T-cell (primary cell): ENCODE measurements around the gene SCAPER. TPM values are rescaled to one million over a fixed set of nuclear protein-coding genes. Genes with fewer than 3 reads are reported as not detected.
A peak's percentile ranks its signal among the peaks of the same experiment; 100 is the strongest.

Source experiments
- ATAC-seq, 4 experiments: fragments of 200-7000 bp in 3 of 4; fragments of 150-1000 bp in 1 of 4; cut with Tn5 transposase; replicated peaks in 1 of 4; 1 replicate in 3 of 4; 2 replicates in 1 of 4; pipeline ENCODE4 v1.10.0; 2021; ENCODE audit warnings: moderate library complexity in 3 of 4, mild to moderate bottlenecking in 2 of 4, moderate number of reproducible peaks in 1 of 4
- CTCF ChIA-PET, 2 donors: fragments of 300-600 bp; sonication (Branson Sonifier 250); formaldehyde crosslinking; loops; one replicate each; lab custom pipeline; 2022; ENCODE audit warnings: antibody characterized with exemption in 2 of 2; lab: Charles Lee
- POLR2A ChIA-PET, 2 donors: fragments of 300-600 bp; sonication (Branson Sonifier 250); formaldehyde crosslinking; loops; one replicate each; lab custom pipeline; 2022; ENCODE audit warnings: antibody characterized with exemption in 2 of 2; lab: Charles Lee
- DNase-seq, 35 experiments: peaks; one replicate each; pipeline versions ENCODE4 v3.0.0 to v3.0.0-alpha.2; 2013 to 2023
- H3K27ac ChIP-seq: one replicate; pipeline ENCODE4 v1.5.1; 2013; ENCODE audit warnings: low read length
- H3K27me3 ChIP-seq, 2 experiments: replicated peaks in 1 of 2; 1 replicate in 1 of 2; 2 replicates in 1 of 2; pipeline versions ENCODE4 v1.6.1 to v1.7.0; 2013; ENCODE audit warnings: low read length in 1 of 2, mixed read lengths in 1 of 2; ENCODE audit not compliant: control insufficient read depth in 2 of 2, insufficient read depth in 2 of 2; ENCODE audit errors: extremely low read depth in 1 of 2
- H3K36me3 ChIP-seq, 2 donors: 1 replicate in 1 of 2; 2 replicates in 1 of 2; pipeline versions ENCODE4 v1.6.1 to v1.7.0; 2013; ENCODE audit warnings: low read length in 1 of 2; ENCODE audit not compliant: control insufficient read depth in 2 of 2, insufficient read depth in 1 of 2; ENCODE audit errors: extremely low read depth in 1 of 2
- H3K4me1 ChIP-seq, 2 experiments: 1 replicate in 1 of 2; 2 replicates in 1 of 2; pipeline versions ENCODE4 v1.6.1 to v1.7.0; 2013; ENCODE audit warnings: low read length in 2 of 2, mixed read lengths in 1 of 2; ENCODE audit not compliant: insufficient read depth in 2 of 2, control insufficient read depth in 1 of 2; ENCODE audit errors: extremely low read depth in 1 of 2
- H3K4me3 ChIP-seq, 2 donors: 1 replicate in 1 of 2; 2 replicates in 1 of 2; pipeline versions ENCODE4 v1.5.1 to v1.7.0; 2013; ENCODE audit warnings: mild to moderate bottlenecking in 2 of 2, low read length in 1 of 2, moderate library complexity in 1 of 2; ENCODE audit not compliant: control insufficient read depth in 1 of 2; ENCODE audit errors: extremely low read depth in 1 of 2
- H3K9me3 ChIP-seq: 2 replicates; pipeline ENCODE4 v1.7.0; 2013
- H3K27ac Mint-ChIP-seq, 2 donors: one replicate each; pipeline ENCODE4 v1.8.0; 2020 to 2021; ENCODE audit warnings: mild to moderate bottlenecking in 2 of 2, mixed read lengths in 2 of 2
- H3K27me3 Mint-ChIP-seq, 2 donors: one replicate each; pipeline ENCODE4 v1.8.0; 2021 to 2022; ENCODE audit warnings: mixed read lengths in 2 of 2
- H3K36me3 Mint-ChIP-seq: one replicate; pipeline ENCODE4 v1.8.0; 2021; ENCODE audit warnings: mixed read lengths
- H3K4me1 Mint-ChIP-seq, 3 donors: one replicate each; pipeline ENCODE4 v1.8.0; 2020 to 2022; ENCODE audit warnings: mixed read lengths in 3 of 3, mild to moderate bottlenecking in 1 of 3
- H3K4me3 Mint-ChIP-seq, 3 donors: one replicate each; pipeline ENCODE4 v1.8.0; 2020 to 2022; ENCODE audit warnings: mild to moderate bottlenecking in 3 of 3, mixed read lengths in 3 of 3, moderate library complexity in 3 of 3
- H3K9me3 Mint-ChIP-seq, 3 donors: one replicate each; pipeline ENCODE4 v1.8.0; 2020 to 2022; ENCODE audit warnings: mixed read lengths in 3 of 3
- WGBS: methylation state at CpG from one replicate; pipeline ENCODE4 v1.1.5; 2013; ENCODE audit warnings: missing lambda C conversion rate; ENCODE audit not compliant: insufficient coverage; 5-methylcytosine and 5-hydroxymethylcytosine counted together
- total RNA-seq, 35 experiments: library from RNA in 6 of 35; stranded (reverse) in 6 of 35; fragments of 120-200 nt in 1 of 35; gene quantifications; one replicate each; pipeline versions ENCODE4 v1.2.1 to v1.2.4 and lab custom pipeline; 2013 to 2026

SCAPER gene
- total RNA-seq, 5 donors from 2014 or later (not counting 1 experiment from before 2014, with no cell fraction given), result 32.5 to 59.4 (median 44.1) TPM

GRCh38 chr15:76866716-76867321 lies 38.3 kb downstream of the SCAPER start:
- H3K27me3 Mint-ChIP-seq, result no peaks in the 10 kb centered on the region
- ChIA-PET POLR2A (no interaction called here), CTCF (interaction anchor here in 1 of 2 donors (0.9 kb wide), 2 partner anchors 10 to 676 kb away, joined by 4 to 5 read pairs; no protein-coding TSS in a partner anchor)
- H3K4me3 ChIP-seq, result no peak overlapping the region
- H3K36me3 ChIP-seq, result no peaks in the 10 kb centered on the region
- H3K9me3 Mint-ChIP-seq, result no peaks in the 10 kb centered on the region
- no peak overlapping the region for H3K27ac ChIP-seq
- no peak overlapping the region for H3K4me3 Mint-ChIP-seq
- no peak for ATAC-seq
- H3K9me3 ChIP-seq, result no peaks in the 10 kb centered on the region
- DNase-seq, result peak in 2 of 35 experiments; percentile 6 to 27
- H3K4me1 Mint-ChIP-seq, result peaks cover 26 to 57% (median 55%) of the 10 kb centered on the region in 3 donors
- no peak overlapping the region for H3K27ac Mint-ChIP-seq
- no peaks in the 10 kb centered on the region for H3K27me3 ChIP-seq
- peaks cover 0 to 2% of the 10 kb centered on the region in 2 experiments for H3K4me1 ChIP-seq
- peaks cover 7% of the 10 kb centered on the region for H3K36me3 Mint-ChIP-seq

GRCh38 chr15:76866008-76866407 lies 39.1 kb downstream of the SCAPER start:
- H3K36me3 ChIP-seq, result no peaks in the 10 kb centered on the region
- WGBS, result 38% methylated on average over 1 of the region's 2 CpGs
- peaks cover 0 to 2% of the 10 kb centered on the region in 2 experiments for H3K4me1 ChIP-seq
- H3K9me3 ChIP-seq, result no peaks in the 10 kb centered on the region
- no peaks in the 10 kb centered on the region for H3K27me3 ChIP-seq
- Mint-ChIP-seq H3K9me3 (no peaks in the 10 kb centered on the region), H3K4me1 (peaks cover 31 to 62% (median 53%) of the 10 kb centered on the region in 3 donors), H3K27me3 (no peaks in the 10 kb centered on the region), H3K4me3 (no peak overlapping the region), H3K27ac (no peak overlapping the region), H3K36me3 (peaks cover 9% of the 10 kb centered on the region)
- no peak for DNase-seq
- H3K27ac ChIP-seq, result no peak overlapping the region
- ATAC-seq, result no peak
- ChIA-PET POLR2A (no interaction called here), CTCF (interaction anchor here in 1 of 2 donors (0.7 kb wide), 1 partner anchor 635 kb away, joined by 3 read pairs; no protein-coding TSS in a partner anchor)
- no peak overlapping the region for H3K4me3 ChIP-seq

DNA sequence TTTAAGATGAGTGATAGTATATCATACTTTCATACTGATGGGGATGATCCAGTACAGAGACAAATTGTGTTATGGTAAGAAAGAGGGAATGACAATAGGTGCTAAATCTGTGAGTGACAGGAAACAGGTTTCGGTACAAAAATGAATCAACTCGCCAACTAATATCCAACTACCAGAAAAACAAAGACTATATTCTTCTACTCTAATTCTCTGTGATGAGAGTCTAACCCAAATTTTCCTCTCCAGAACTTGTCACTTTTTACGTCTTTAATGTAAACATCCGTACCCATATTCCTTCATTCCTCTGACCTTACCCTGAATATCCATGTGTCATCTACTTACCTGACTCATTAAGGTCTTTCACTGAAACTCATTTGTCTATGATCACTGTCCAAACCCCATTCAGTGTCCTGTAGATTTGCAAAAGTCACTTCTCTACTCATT lies 39.6 kb downstream of the SCAPER start:
- Histone ChIP-seq H3K4me3 (no peak overlapping the region), H3K36me3 (no peaks in the 10 kb centered on the region), H3K4me1 (peaks cover 0 to 2% of the 10 kb centered on the region in 2 experiments), H3K27ac (no peak overlapping the region), H3K9me3 (no peaks in the 10 kb centered on the region), H3K27me3 (no peaks in the 10 kb centered on the region)
- Mint-ChIP-seq H3K4me1 (peaks cover 31 to 63% (median 53%) of the 10 kb centered on the region in 3 donors), H3K9me3 (no peaks in the 10 kb centered on the region), H3K36me3 (peaks cover 9% of the 10 kb centered on the region), H3K4me3 (no peak overlapping the region), H3K27ac (no peak overlapping the region), H3K27me3 (no peaks in the 10 kb centered on the region)
- ChIA-PET POLR2A (no interaction called here), CTCF (interaction anchor here in 1 of 2 donors (0.7 kb wide), 1 partner anchor 635 kb away, joined by 3 read pairs; no protein-coding TSS in a partner anchor)
- 50% methylated on average over 3 of the region's 4 CpGs for WGBS
- ATAC-seq, result no peak
- no peak for DNase-seq

DNA sequence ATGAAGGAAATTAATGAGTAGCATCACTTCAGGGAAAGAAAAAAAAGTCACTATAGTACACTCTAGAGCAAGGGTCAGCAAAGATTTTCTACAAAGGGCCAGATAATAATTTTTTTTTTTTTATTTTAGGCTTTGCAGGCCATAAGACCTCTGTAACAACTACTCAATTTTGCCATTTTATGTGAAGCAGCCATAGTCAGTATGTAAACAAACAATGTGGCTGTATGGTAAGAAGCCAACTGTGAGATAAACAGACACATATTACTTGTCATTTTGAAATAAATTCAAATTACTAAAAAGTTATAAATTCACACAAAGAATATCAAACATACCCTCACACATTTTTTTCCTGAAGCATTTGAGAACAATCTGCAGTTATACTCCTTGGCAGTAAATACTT lies 40.6 kb downstream of the SCAPER start:
- DNase-seq (no peak), ATAC-seq (no peak)
- ChIA-PET CTCF (no interaction called here), POLR2A (no interaction called here)
- Histone ChIP-seq H3K27me3 (no peaks in the 10 kb centered on the region), H3K9me3 (no peaks in the 10 kb centered on the region), H3K36me3 (no peaks in the 10 kb centered on the region), H3K4me3 (no peak overlapping the region), H3K4me1 (peaks cover 0 to 2% of the 10 kb centered on the region in 2 experiments), H3K27ac (no peak overlapping the region)
- Mint-ChIP-seq H3K4me1 (peaks cover 31 to 60% (median 53%) of the 10 kb centered on the region in 3 donors), H3K9me3 (no peaks in the 10 kb centered on the region), H3K36me3 (peaks cover 9% of the 10 kb centered on the region), H3K27ac (no peak overlapping the region), H3K4me3 (no peak overlapping the region), H3K27me3 (no peaks in the 10 kb centered on the region)

GRCh38 chr15:76863693-76864092 lies 41.4 kb downstream of the SCAPER start:
- no peak overlapping the region for H3K27ac ChIP-seq
- no peaks in the 10 kb centered on the region for H3K9me3 ChIP-seq
- Mint-ChIP-seq H3K4me3 (no peak overlapping the region), H3K9me3 (no peaks in the 10 kb centered on the region), H3K36me3 (peaks cover 10% of the 10 kb centered on the region), H3K27ac (no peak overlapping the region), H3K4me1 (peaks cover 27 to 55% (median 50%) of the 10 kb centered on the region in 3 donors), H3K27me3 (no peaks in the 10 kb centered on the region)
- ATAC-seq (no peak), DNase-seq (no peak)
- peaks cover 0 to 2% of the 10 kb centered on the region in 2 experiments for H3K4me1 ChIP-seq
- 100% methylated on average over 2 of the region's 2 CpGs for WGBS
- H3K36me3 ChIP-seq, result no peaks in the 10 kb centered on the region
- H3K4me3 ChIP-seq, result no peak overlapping the region
- POLR2A ChIA-PET, result no interaction called here
- H3K27me3 ChIP-seq, result no peaks in the 10 kb centered on the region
- CTCF ChIA-PET, result no interaction called here

DNA sequence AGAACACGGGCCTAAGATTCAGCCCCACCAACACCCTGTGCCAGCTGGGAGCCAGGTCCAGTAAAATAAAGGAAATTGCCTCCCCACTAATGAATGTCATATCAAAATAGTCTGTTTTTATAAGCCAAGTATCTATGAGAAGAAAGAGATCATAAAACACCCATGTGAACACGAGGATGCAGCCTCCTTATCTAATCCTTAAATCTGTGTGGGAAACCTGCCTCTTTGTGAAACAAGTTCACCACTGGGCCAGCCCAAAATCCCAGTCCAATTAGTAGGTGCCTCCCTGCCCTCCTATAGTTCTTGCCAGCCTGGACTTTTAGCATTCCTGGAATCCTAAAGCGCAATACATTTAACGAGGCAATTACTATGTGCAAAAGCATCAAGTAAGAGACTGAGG lies 42.0 kb downstream of the SCAPER start:
- peaks cover 12% of the 10 kb centered on the region for H3K36me3 Mint-ChIP-seq
- H3K4me1 Mint-ChIP-seq, result peaks cover 26 to 51% (median 44%) of the 10 kb centered on the region in 3 donors
- H3K27me3 ChIP-seq, result no peaks in the 10 kb centered on the region
- no peaks in the 10 kb centered on the region for H3K9me3 ChIP-seq
- no peak for ATAC-seq
- CTCF ChIA-PET, result no interaction called here
- H3K27ac Mint-ChIP-seq, result no peak overlapping the region
- WGBS, result no CpG with 5 or more reads among the region's 4 CpGs
- H3K4me3 Mint-ChIP-seq, result no peak overlapping the region
- no peak for DNase-seq
- H3K4me1 ChIP-seq, result peaks cover 0 to 2% of the 10 kb centered on the region in 2 experiments
- no peak overlapping the region for H3K27ac ChIP-seq
- H3K36me3 ChIP-seq, result no peaks in the 10 kb centered on the region
- H3K9me3 Mint-ChIP-seq, result no peaks in the 10 kb centered on the region
- no peak overlapping the region for H3K4me3 ChIP-seq
- no peaks in the 10 kb centered on the region for H3K27me3 Mint-ChIP-seq
- POLR2A ChIA-PET, result no interaction called here
